GM21423 (cell line): ENCODE data around the gene SGCA.

Source experiments
- ATAC-seq: cut with Tn5 transposase; IDR thresholded peaks from one replicate; pipeline ENCODE4 v1.9.1; 2021; ENCODE audit warnings: mild to moderate bottlenecking, moderate library complexity; ENCODE audit not compliant: unreplicated experiment

SGCA gene

GRCh38 chr17:50148226-50149090 is 17.3 kb upstream of the SGCA start:
- ATAC-seq = peak; percentile 32

- peak; percentile 1 for ATAC-seq
Observed at GRCh38 chr17:50149091-50149416, 16.8 kb upstream of the SGCA start.

GRCh38 chr17:50149417-50150353 is 16.1 kb upstream of the SGCA start:
- no peak for ATAC-seq

GRCh38 chr17:50150354-50151040 is 15.3 kb upstream of the SGCA start, which contains the start of gene PPP1R9B:
PPP1R9B (minus strand) TSS chr17:50150677; CDS start chr17:50150513, 164 bp downstream.
- no peak for ATAC-seq

GRCh38 chr17:50151041-50151936 is 14.5 kb upstream of the SGCA start:
- peak; percentile 36 for ATAC-seq

GRCh38 chr17:50151937-50152547 is 13.8 kb upstream of the SGCA start:
- peak; percentile 18 for ATAC-seq

GRCh38 chr17:50152736-50153135 is 13.1 kb upstream of the SGCA start:
- no peak for ATAC-seq

GRCh38 chr17:50153650-50154575 is 11.9 kb upstream of the SGCA start:
- no peak for ATAC-seq

GRCh38 chr17:50154604-50155003 is 11.2 kb upstream of the SGCA start:
- ATAC-seq = no peak

- ATAC-seq = no peak
Observed at GRCh38 chr17:50155115-50155819, 10.5 kb upstream of the SGCA start.

- ATAC-seq = no peak
Observed at GRCh38 chr17:50157891-50158290, 7.9 kb upstream of the SGCA start.

GRCh38 chr17:50161023-50161910 is 4.5 kb upstream of the SGCA start:
- ATAC-seq = peak; percentile 77

GRCh38 chr17:50161911-50162288 is 3.9 kb upstream of the SGCA start:
- ATAC-seq = no peak

GRCh38 chr17:50162466-50163254 is 3.1 kb upstream of the SGCA start:
- no peak for ATAC-seq

- ATAC-seq = no peak
Observed at GRCh38 chr17:50163843-50164696, 1.7 kb upstream of the SGCA start.

- no peak for ATAC-seq
Observed at GRCh38 chr17:50164697-50164988, 1.2 kb upstream of the SGCA start.
